Prostate gland (tissue), 2 donors: ENCODE measurements around the gene APLF.
"Not testable (repeated sequence)": the region's sequence is repeated elsewhere in the genome, so short reads cannot be mapped to it uniquely, and the experiment has no call there.

Source experiments
- POLR2A ChIP-seq: fragments of 450-650 bp; IDR thresholded peaks from one replicate; pipeline ENCODE4 v1.6.1; 2016; ENCODE audit warnings: antibody characterized with exemption, mild to moderate bottlenecking
- POLR2AphosphoS5 ChIP-seq: sonication (generic); formaldehyde crosslinking; IDR thresholded peaks from one replicate; pipeline ENCODE4 v1.6.1; 2017; ENCODE audit warnings: antibody characterized with exemption
- TF ChIP-seq, protein P1 (sequence below), 4 experiments: fragments of 200-600 bp in 2 of 4; fragments of 450-650 bp in 2 of 4; sonication (generic) in 2 of 4; IDR thresholded peaks; 1 replicate in 3 of 4; 2 replicates in 1 of 4; pipeline ENCODE4 v1.5.1; 2016 to 2019; ENCODE audit warnings: antibody characterized with exemption in 4 of 4, mild to moderate bottlenecking in 2 of 4, moderate library complexity in 2 of 4

- not testable (repeated sequence) for TF ChIP-seq POLR2A, POLR2AphosphoS5
- TF ChIP-seq, protein P1, sequence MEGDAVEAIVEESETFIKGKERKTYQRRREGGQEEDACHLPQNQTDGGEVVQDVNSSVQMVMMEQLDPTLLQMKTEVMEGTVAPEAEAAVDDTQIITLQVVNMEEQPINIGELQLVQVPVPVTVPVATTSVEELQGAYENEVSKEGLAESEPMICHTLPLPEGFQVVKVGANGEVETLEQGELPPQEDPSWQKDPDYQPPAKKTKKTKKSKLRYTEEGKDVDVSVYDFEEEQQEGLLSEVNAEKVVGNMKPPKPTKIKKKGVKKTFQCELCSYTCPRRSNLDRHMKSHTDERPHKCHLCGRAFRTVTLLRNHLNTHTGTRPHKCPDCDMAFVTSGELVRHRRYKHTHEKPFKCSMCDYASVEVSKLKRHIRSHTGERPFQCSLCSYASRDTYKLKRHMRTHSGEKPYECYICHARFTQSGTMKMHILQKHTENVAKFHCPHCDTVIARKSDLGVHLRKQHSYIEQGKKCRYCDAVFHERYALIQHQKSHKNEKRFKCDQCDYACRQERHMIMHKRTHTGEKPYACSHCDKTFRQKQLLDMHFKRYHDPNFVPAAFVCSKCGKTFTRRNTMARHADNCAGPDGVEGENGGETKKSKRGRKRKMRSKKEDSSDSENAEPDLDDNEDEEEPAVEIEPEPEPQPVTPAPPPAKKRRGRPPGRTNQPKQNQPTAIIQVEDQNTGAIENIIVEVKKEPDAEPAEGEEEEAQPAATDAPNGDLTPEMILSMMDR (IDR thresholded peaks at IDR 0.05), result not testable (repeated sequence)
Observed at GRCh38 chr2:68570434-68570833, 103.0 kb downstream of the APLF start.
